DND-41 (cell line): ENCODE measurements around the gene MVK.

Experiments
- ATAC-seq: fragments of 200-7000 bp; cut with Tn5 transposase; 3 replicates; pipeline ENCODE4 v1.9.1; 2021; ENCODE audit warnings: low read depth; ENCODE audit not compliant: insufficient read depth
- DNase-seq: peaks from one replicate; pipeline ENCODE4 v3.0.0-alpha.2; 2020
- H2AFZ ChIP-seq: 2 replicates; pipeline ENCODE4 v1.6.0; 2012; ENCODE audit warnings: low read depth, low read length
- H3K27ac ChIP-seq: 2 replicates; pipeline ENCODE4 v1.5.1; 2012; ENCODE audit warnings: low read length, inconsistent platforms
- H3K27me3 ChIP-seq: fragments of 200-600 bp; sonication (generic); 2 replicates; pipeline ENCODE4 v1.6.0; 2012; ENCODE audit warnings: low read length, mild to moderate bottlenecking, inconsistent platforms; ENCODE audit not compliant: insufficient read depth, poor library complexity
- H3K36me3 ChIP-seq: 2 replicates; pipeline ENCODE4 v1.5.1; 2012; ENCODE audit warnings: low read length, inconsistent platforms; ENCODE audit not compliant: insufficient read depth
- H3K4me1 ChIP-seq: 2 replicates; pipeline ENCODE4 v1.5.1; 2012; ENCODE audit warnings: mild to moderate bottlenecking, low read length; ENCODE audit not compliant: insufficient read depth
- H3K4me2 ChIP-seq: 2 replicates; pipeline ENCODE4 v1.6.0; 2012; ENCODE audit warnings: mild to moderate bottlenecking, moderate library complexity, low read length, inconsistent platforms; ENCODE audit not compliant: insufficient read depth
- H3K4me3 ChIP-seq, 2 experiments: fragments of 200-600 bp in 1 of 2; shearing (Covaris generic) in 1 of 2; 2 replicates each; pipeline ENCODE4 v1.5.1; 2012 to 2016; ENCODE audit warnings: inconsistent platforms in 2 of 2, low read length in 2 of 2, mild to moderate bottlenecking in 2 of 2, low read depth in 1 of 2, moderate library complexity in 1 of 2
- H3K79me2 ChIP-seq: 2 replicates; pipeline ENCODE4 v1.6.0; 2012; ENCODE audit warnings: low read length, inconsistent platforms; ENCODE audit not compliant: insufficient read depth
- H3K9ac ChIP-seq: 2 replicates; pipeline ENCODE4 v1.6.0; 2012; ENCODE audit warnings: low read depth, mild to moderate bottlenecking, inconsistent platforms, low read length, moderate library complexity
- H3K9me3 ChIP-seq: 2 replicates; pipeline ENCODE4 v1.5.1; 2012; ENCODE audit warnings: low read length, moderate library complexity, mild to moderate bottlenecking, inconsistent platforms; ENCODE audit not compliant: insufficient read depth, severe bottlenecking
- H4K20me1 ChIP-seq: 2 replicates; pipeline ENCODE4 v1.6.0; 2012; ENCODE audit warnings: low read length; ENCODE audit not compliant: insufficient read depth
- CTCF ChIP-seq: IDR thresholded peaks from 2 replicates; pipeline ENCODE4 v1.5.1; 2012; ENCODE audit warnings: borderline replicate concordance, low read length, moderate library complexity, mild to moderate bottlenecking; ENCODE audit not compliant: poor library complexity, severe bottlenecking; ENCODE audit errors: extremely low read depth
- EZH2 ChIP-seq: IDR thresholded peaks from 3 replicates; pipeline ENCODE4 v1.6.1; 2012; ENCODE audit warnings: borderline replicate concordance, low read depth, mild to moderate bottlenecking, moderate library complexity, low read length, inconsistent platforms; ENCODE audit not compliant: severe bottlenecking

Gene MVK

DNA sequence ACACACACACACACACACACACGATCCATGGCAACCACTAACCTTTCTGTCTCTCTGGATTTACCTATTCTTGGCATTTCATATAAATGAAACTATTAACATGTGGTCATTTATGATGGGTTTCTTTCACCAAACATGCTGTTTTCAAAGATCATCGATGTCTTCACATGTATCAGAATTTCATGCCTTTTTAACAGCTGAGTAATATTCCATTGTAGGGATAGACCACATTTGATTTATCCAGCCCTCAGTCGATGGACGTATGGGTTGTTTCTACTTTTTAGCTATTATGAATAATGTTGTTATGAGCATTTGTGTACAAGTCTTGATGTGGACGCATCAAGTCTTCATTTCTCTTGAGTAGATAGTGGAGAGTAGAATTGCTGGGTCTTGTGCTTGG, 56.5 kb downstream of the MVK start:
- Histone ChIP-seq H3K36me3 (no peaks in the 10 kb centered on the region), H3K9me3 (no peaks in the 10 kb centered on the region), H3K4me2 (no peak overlapping the region), H3K9ac (no peak overlapping the region), H3K27me3 (no peaks in the 10 kb centered on the region), H3K4me1 (no peaks in the 10 kb centered on the region), H3K27ac (no peak overlapping the region), H3K4me3 (no peak overlapping the region), H2AFZ (no peak overlapping the region), H4K20me1 (no peaks in the 10 kb centered on the region; the same call in 1 of the 2 replicates), H3K79me2 (no peaks in the 10 kb centered on the region)
- no peak for DNase-seq
- TF ChIP-seq CTCF (no peak), EZH2 (no peak)
- ATAC-seq: no peak

GRCh38 chr12:109630815-109631214, 57.2 kb downstream of the MVK start:
- no peaks in the 10 kb centered on the region for H3K4me1 ChIP-seq
- H2AFZ ChIP-seq: no peak overlapping the region
- DNase-seq (no peak), ATAC-seq (no peak)
- no peaks in the 10 kb centered on the region for H3K27me3 ChIP-seq
- no peak overlapping the region for H3K4me2 ChIP-seq
- H3K4me3 ChIP-seq: no peak overlapping the region
- no peaks in the 10 kb centered on the region for H3K79me2 ChIP-seq
- no peak overlapping the region for H3K27ac ChIP-seq
- H3K9me3 ChIP-seq: peaks cover 4% of the 10 kb centered on the region
- H3K36me3 ChIP-seq: no peaks in the 10 kb centered on the region
- TF ChIP-seq CTCF (no peak), EZH2 (no peak)
- no peak overlapping the region for H3K9ac ChIP-seq
- no peaks in the 10 kb centered on the region; the same call in 1 of the 2 replicates for H4K20me1 ChIP-seq

DNA sequence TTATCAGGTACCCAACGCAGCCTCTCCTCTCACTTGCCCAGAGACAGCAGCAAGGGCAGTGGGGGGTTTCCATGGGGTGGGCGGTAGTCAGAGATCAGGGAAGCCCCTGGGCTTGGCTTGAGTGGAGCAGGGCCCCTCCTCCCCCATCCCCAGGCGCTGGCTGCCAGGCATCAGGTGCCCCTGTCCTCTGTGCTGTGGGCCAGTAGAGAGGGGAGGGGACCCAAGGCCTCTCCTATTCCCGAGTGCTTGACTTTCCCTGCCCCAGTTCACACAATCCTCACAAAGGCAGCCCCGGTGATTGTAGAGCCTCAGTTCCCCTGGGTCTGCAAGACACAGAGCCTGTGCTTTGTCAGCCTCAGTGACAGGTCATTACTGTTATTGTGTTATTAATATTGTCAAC, 57.7 kb downstream of the MVK start:
- DNase-seq: no peak
- no peak overlapping the region for H2AFZ ChIP-seq
- no peaks in the 10 kb centered on the region for H3K4me1 ChIP-seq
- H3K27ac ChIP-seq: no peak overlapping the region
- no peak overlapping the region for H3K4me3 ChIP-seq
- H3K27me3 ChIP-seq: no peaks in the 10 kb centered on the region
- ATAC-seq: no peak
- peaks cover 5% of the 10 kb centered on the region for H3K9me3 ChIP-seq
- TF ChIP-seq CTCF (no peak), EZH2 (no peak)
- no peaks in the 10 kb centered on the region for H3K36me3 ChIP-seq
- H4K20me1 ChIP-seq: no peaks in the 10 kb centered on the region; the same call in 1 of the 2 replicates
- H3K79me2 ChIP-seq: no peaks in the 10 kb centered on the region
- H3K9ac ChIP-seq: no peak overlapping the region
- H3K4me2 ChIP-seq: no peak overlapping the region

GRCh38 chr12:109631751-109632150, 58.2 kb downstream of the MVK start:
- Histone ChIP-seq H4K20me1 (no peaks in the 10 kb centered on the region), H3K27ac (no peak overlapping the region), H3K36me3 (no peaks in the 10 kb centered on the region), H2AFZ (no peak overlapping the region), H3K4me2 (no peak overlapping the region), H3K9me3 (peaks cover 5% of the 10 kb centered on the region), H3K4me3 (no peak overlapping the region), H3K79me2 (no peaks in the 10 kb centered on the region), H3K27me3 (no peaks in the 10 kb centered on the region), H3K4me1 (no peaks in the 10 kb centered on the region), H3K9ac (no peak overlapping the region)
- DNase-seq (no peak), ATAC-seq (no peak)
- TF ChIP-seq EZH2 (no peak), CTCF (no peak)
